ENCODE results near the gene SMPD2.

- TF ChIP-seq, protein P1, sequence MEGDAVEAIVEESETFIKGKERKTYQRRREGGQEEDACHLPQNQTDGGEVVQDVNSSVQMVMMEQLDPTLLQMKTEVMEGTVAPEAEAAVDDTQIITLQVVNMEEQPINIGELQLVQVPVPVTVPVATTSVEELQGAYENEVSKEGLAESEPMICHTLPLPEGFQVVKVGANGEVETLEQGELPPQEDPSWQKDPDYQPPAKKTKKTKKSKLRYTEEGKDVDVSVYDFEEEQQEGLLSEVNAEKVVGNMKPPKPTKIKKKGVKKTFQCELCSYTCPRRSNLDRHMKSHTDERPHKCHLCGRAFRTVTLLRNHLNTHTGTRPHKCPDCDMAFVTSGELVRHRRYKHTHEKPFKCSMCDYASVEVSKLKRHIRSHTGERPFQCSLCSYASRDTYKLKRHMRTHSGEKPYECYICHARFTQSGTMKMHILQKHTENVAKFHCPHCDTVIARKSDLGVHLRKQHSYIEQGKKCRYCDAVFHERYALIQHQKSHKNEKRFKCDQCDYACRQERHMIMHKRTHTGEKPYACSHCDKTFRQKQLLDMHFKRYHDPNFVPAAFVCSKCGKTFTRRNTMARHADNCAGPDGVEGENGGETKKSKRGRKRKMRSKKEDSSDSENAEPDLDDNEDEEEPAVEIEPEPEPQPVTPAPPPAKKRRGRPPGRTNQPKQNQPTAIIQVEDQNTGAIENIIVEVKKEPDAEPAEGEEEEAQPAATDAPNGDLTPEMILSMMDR (IDR thresholded peaks at IDR 0.05; ENCODE audit: low read length): no peak
- TF ChIP-seq EZH2 (IDR thresholded peaks at IDR 0.05; ENCODE audit: borderline replicate concordance, low read length): no peak
These were observed 44.9 kb downstream of the SMPD2 start for GRCh38 chr6:109485266-109485935.
